Nephron (organoid): Measurements from ENCODE around the gene THSD4.

Experiments
- H3K27ac Mint-ChIP-seq, 3 experiments: 2 replicates each; pipeline ENCODE4 v1.8.0; 2020; ENCODE audit warnings: mixed read lengths in 3 of 3, mild to moderate bottlenecking in 2 of 3, moderate library complexity in 1 of 3
- H3K27me3 Mint-ChIP-seq: 2 replicates; pipeline ENCODE4 v1.8.0; 2021; ENCODE audit warnings: low read depth, mild to moderate bottlenecking, moderate library complexity, mixed read lengths
- H3K36me3 Mint-ChIP-seq: 2 replicates; pipeline ENCODE4 v1.8.0; 2020; ENCODE audit warnings: low read depth, mixed read lengths
- H3K4me1 Mint-ChIP-seq: 2 replicates; pipeline ENCODE4 v1.8.0; 2020; ENCODE audit warnings: mixed read lengths
- H3K4me3 Mint-ChIP-seq, 3 experiments: 2 replicates each; pipeline ENCODE4 v1.8.0; 2020; ENCODE audit warnings: mild to moderate bottlenecking in 3 of 3, mixed read lengths in 3 of 3, moderate library complexity in 2 of 3
- H3K9me3 Mint-ChIP-seq: 2 replicates; pipeline ENCODE4 v1.8.0; 2020; ENCODE audit warnings: mixed read lengths
- TF ChIP-seq, protein P1 (sequence below), 3 experiments: fragments of 200-600 bp; sonication (generic); IDR thresholded peaks; one replicate each; pipeline ENCODE4 v1.5.0; 2021; ENCODE audit warnings: antibody characterized with exemption in 3 of 3; ENCODE audit not compliant: unreplicated experiment in 3 of 3

Gene THSD4

DNA sequence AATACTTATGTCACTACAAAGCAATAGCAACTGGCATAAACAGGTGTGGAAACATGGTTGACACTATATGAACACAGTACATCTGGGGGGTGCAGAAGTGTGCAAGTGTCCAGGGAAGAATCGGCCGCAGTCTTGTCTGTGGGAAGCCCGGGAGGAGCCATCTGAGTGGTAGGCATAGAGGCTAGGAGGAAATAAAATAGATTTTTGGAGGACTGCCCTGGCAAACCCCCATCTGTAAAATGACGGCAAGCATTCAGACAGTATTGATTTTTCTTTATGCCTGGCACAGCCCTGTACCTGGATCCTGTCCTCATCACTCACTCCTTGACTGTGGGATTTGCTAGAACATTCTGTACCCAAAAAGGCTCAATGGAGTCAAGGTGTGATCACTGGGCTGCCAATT, 31.3 kb downstream of the THSD4 start:
- Mint-ChIP-seq H3K9me3 (no peaks in the 10 kb centered on the region), H3K4me3 (no peak overlapping the region), H3K27me3 (peaks cover 2% of the 10 kb centered on the region), H3K27ac (peak overlapping the region in 1 of 3 experiments; percentile 51), H3K36me3 (no peaks in the 10 kb centered on the region), H3K4me1 (peaks cover 61% of the 10 kb centered on the region)
- TF ChIP-seq, protein P1, sequence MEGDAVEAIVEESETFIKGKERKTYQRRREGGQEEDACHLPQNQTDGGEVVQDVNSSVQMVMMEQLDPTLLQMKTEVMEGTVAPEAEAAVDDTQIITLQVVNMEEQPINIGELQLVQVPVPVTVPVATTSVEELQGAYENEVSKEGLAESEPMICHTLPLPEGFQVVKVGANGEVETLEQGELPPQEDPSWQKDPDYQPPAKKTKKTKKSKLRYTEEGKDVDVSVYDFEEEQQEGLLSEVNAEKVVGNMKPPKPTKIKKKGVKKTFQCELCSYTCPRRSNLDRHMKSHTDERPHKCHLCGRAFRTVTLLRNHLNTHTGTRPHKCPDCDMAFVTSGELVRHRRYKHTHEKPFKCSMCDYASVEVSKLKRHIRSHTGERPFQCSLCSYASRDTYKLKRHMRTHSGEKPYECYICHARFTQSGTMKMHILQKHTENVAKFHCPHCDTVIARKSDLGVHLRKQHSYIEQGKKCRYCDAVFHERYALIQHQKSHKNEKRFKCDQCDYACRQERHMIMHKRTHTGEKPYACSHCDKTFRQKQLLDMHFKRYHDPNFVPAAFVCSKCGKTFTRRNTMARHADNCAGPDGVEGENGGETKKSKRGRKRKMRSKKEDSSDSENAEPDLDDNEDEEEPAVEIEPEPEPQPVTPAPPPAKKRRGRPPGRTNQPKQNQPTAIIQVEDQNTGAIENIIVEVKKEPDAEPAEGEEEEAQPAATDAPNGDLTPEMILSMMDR (IDR thresholded peaks at IDR 0.05; ENCODE audit: unreplicated experiment in 3 of 3): no peak

DNA sequence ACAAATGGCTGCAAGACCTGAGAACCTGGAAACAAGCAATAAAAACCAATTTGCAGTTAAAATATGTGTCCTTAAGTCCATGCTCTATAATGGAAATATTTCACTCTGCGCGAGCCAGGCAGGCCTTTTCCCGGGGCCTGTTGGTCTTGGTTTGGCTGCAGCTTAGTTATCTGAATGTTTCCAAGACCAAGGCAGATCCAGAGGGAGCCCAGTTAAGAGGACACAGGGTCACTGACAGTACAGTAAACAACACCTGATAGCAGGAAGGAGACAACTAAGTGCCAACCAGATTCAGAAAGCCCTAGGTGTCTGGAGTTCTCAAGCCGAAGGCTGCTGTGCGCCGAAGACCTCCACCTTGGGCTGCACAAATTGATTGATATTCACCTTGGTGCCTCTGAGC, 32.8 kb downstream of the THSD4 start:
- Mint-ChIP-seq H3K4me3 (no peak overlapping the region), H3K27ac (no peak overlapping the region), H3K9me3 (no peaks in the 10 kb centered on the region), H3K36me3 (no peaks in the 10 kb centered on the region), H3K4me1 (peaks cover 56% of the 10 kb centered on the region), H3K27me3 (no peaks in the 10 kb centered on the region)
- TF ChIP-seq, protein P1 (IDR thresholded peaks at IDR 0.05; ENCODE audit: unreplicated experiment in 3 of 3): no peak

DNA sequence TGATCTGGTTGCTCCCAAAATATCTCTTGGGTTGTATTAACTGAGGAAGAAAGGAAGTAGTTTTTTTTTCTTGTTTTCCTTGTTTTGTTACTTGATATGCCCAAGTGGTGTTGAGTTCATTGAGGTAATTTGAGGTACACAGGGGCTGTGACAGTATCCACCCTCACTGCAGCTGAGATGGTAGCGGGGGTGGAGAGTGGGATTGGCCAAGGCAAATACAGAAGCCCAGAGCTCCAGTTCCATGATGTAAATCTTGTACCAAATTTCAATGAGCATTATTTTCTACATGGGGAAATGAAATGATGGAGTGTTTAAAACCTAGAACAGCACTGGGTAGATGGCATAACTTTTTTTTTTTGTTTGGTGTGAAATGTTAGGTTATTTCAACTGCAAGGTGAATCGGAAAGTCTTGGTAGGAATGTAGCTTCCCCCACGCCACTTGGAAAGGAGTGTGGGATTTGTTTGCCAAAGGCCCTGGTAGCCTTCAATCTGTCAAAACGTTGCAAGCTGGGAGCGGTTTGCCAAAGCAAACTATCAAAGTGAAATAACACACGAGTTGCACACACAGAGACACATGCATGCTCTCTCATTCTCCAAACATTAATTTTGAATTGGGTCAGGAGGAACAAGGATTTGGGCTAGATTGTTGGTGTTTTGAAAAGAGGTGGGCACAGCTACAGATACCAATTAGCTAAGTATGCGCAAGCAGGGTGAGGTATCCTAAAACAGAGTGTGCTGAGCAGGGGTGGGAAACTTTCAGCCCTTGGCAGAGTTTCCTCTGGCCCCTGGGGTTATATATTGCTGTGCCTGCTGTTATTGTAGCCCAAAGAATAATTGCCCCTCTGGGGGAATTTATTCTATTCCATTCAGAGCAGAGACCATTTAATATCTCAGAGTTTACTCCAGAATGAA, 34.6 kb downstream of the THSD4 start:
- TF ChIP-seq, protein P1 (IDR thresholded peaks at IDR 0.05; ENCODE audit: unreplicated experiment in 3 of 3): no peak
- Mint-ChIP-seq H3K27me3 (peaks cover 3% of the 10 kb centered on the region), H3K36me3 (no peaks in the 10 kb centered on the region), H3K27ac (peak overlapping the region; percentile 10 to 66 (median 31)), H3K4me3 (peak overlapping the region in 1 of 3 experiments; percentile 26), H3K4me1 (peaks cover 42% of the 10 kb centered on the region), H3K9me3 (no peaks in the 10 kb centered on the region)

DNA sequence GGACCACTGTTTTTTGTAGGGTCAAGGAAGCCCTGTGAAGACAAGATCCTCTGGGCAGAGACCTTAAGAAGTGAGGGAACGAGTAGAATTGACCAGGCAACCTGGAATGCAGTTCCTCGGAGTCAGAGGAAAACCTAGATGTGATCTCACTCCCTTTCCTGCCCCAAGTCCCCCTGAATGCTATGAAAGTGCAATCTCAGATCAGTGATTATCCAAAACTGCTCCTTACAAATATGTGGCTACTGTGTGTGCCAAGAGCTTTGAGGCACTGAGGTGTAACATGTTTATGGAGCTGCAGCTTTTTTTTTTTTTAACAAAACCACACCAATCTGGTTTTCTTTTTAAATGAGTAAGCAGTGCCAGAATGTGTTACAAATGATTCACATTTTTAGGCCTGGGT, 35.8 kb downstream of the THSD4 start:
- no peak overlapping the region for H3K27ac Mint-ChIP-seq
- H3K4me1 Mint-ChIP-seq: peaks cover 34% of the 10 kb centered on the region
- H3K36me3 Mint-ChIP-seq: no peaks in the 10 kb centered on the region
- H3K9me3 Mint-ChIP-seq: no peaks in the 10 kb centered on the region
- no peak overlapping the region for H3K4me3 Mint-ChIP-seq
- peaks cover 8% of the 10 kb centered on the region for H3K27me3 Mint-ChIP-seq
- TF ChIP-seq, protein P1 (IDR thresholded peaks at IDR 0.05; ENCODE audit: unreplicated experiment in 3 of 3): no peak

DNA sequence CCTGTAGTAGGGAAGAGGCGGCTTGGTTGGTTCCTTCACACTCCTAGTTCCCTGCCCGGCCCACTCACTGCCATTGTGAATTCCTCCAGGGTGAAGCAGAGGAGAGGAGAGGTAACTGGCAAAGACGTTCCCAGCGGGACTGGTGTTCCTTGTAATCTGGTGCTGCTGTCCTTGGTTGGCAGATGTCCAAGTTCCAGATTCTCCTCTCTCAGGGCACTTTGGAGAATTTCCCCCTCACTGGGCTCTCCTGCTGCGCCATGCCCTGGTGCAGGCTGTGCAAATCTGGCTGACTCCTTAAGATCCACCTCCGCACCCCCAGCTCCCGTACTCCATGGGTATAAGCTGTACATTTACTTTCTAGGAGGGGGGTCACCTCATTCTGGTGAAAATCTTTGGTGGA, 37.3 kb downstream of the THSD4 start:
- Mint-ChIP-seq H3K4me3 (no peak overlapping the region), H3K27me3 (peaks cover 8% of the 10 kb centered on the region), H3K36me3 (no peaks in the 10 kb centered on the region), H3K27ac (no peak overlapping the region), H3K9me3 (no peaks in the 10 kb centered on the region), H3K4me1 (peaks cover 23% of the 10 kb centered on the region)
- TF ChIP-seq, protein P1 (IDR thresholded peaks at IDR 0.05; ENCODE audit: unreplicated experiment in 3 of 3): no peak
